Pons (tissue), 1 donor: ENCODE results near the gene TMA7.
A peak's percentile ranks its signal among the peaks of the same experiment; 100 is the strongest.
"Not testable (repeated sequence)": the region's sequence is repeated elsewhere in the genome, so short reads cannot be mapped to it uniquely, and the experiment has no call there.

Source experiments
- DNase-seq: peaks from one replicate; pipeline ENCODE4 v3.0.0-alpha.2; 2016; ENCODE audit warnings: low spot score

The TMA7 gene

DNA sequence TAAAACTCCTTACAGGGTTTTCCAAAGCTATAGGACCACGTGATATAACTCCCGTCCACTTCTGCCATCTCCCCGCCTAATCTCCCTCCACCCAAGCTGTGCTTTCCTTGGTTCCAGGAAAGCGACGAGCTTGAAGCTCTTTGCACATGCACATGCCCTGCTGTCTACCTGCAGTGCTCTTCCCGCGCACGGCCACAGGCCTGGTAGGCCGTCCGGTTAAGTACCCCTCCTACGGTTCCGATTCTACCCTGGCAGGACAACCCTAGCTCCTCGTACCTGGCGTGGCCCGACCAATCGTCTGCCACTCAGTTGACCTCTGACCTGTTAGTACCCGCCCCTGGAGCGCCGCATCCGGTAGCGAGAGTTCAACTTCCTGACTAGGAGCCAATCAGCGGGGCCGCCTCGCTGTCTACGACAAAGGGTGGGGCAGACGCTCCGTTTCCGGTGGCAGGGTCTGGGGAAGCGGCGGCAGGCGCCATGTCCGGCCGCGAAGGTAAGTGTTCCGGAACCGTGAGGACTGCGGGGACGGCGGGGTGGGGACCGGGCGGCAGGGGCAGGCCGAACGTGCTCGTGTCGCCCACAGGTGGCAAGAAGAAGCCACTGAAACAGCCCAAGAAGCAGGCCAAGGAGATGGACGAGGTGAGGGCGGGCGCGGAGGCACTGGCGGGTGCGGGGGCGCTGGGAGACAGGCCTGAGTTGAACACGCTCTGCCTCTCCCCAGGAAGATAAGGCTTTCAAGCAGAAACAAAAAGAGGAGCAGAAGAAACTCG is at the start of gene TMA7, which contains the start of gene CCDC51:
Gene TMA7 (plus strand): TSS at position 438 of the 770 bp plus-strand sequence. CDS start 40 bp downstream, at position 478.
Gene CCDC51 (minus strand): TSS at position 300 of the 770 bp plus-strand sequence. CDS start 4,991 bp downstream, outside the sequence.
- peak; percentile 98 for DNase-seq

DNA sequence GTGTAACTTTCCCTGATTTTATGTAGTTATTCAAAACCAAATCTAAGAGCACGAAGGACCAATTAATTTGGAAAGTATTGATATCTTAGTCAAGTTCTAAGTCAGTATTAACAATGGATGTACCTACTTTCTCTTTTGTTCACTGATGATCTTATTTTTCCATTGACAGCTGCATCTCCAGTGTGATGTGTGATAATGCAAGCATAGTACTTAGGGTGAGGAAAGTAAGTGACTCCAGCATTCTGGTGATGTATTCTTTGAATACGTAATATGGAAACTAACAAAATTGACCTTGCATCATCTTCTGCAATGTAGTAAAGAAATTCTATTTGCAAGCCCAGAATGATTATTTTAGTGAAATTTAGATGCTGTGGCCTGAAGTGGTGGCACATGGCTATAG is 45.7 kb upstream of the TMA7 start:
- DNase-seq, result no peak

DNA sequence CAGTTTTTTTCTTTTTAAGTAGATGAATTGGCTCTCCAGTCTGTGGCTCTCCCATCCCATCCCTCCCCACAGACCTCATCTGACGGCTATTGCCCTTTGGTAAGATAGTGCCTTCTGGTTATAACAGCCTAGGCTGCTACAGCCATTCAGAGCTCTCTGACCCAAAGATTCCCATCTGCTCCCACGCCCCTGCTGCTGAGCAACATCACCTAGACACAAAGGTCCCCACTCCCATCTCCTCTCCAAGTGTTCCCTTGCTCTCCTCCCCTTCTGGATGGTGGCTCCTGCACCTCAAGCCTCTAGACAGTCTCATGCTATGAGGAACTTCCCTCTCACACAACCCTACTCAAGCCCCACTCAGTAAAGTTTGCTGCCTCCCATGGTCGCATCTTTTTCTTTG is 44.3 kb upstream of the TMA7 start:
- no peak for DNase-seq

DNA sequence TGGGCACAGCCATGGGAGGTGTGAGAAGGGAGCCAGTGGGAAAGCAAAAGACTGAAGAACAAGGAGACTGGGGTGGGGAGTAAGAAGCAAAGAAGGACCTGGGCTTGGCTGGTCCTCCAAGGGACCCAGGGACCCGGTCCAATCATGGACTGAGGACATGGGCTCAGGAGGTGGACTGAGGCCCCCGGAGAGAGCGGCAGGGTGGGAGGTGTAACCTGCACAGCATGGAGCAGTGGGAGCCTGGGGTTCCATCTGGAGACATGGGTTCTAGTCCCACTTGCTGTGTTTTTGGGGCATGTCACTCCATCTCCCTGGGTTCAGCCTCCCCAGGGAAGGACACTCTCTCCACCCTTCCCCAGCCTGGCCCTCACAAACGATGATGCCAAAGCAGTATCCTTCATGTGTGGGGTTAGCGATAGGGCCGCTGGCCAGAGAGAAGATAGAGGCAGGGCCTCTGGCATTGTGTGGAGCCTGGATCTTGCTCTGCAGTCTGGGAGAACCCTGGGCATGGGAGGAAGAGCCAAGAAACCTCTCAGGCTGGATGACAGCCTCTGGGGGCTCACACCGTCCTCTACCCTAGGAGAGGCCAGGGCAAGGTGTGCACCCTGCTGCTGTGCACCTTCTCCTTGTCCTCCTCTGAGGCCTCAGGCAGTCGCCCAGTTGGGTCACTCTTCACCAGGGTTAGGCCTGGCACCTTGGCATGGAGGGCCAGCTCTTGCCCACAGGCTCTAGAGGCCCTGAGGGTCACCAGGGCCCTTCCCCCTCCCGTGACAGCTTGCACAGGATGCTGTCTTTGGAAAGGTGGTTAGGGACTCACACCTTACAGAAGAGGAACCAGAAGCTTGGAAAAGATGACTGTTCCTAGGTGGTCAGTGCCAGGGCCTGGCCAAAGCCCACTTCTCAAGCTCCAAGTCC is 42.0 kb upstream of the TMA7 start:
- DNase-seq, result no peak

DNA sequence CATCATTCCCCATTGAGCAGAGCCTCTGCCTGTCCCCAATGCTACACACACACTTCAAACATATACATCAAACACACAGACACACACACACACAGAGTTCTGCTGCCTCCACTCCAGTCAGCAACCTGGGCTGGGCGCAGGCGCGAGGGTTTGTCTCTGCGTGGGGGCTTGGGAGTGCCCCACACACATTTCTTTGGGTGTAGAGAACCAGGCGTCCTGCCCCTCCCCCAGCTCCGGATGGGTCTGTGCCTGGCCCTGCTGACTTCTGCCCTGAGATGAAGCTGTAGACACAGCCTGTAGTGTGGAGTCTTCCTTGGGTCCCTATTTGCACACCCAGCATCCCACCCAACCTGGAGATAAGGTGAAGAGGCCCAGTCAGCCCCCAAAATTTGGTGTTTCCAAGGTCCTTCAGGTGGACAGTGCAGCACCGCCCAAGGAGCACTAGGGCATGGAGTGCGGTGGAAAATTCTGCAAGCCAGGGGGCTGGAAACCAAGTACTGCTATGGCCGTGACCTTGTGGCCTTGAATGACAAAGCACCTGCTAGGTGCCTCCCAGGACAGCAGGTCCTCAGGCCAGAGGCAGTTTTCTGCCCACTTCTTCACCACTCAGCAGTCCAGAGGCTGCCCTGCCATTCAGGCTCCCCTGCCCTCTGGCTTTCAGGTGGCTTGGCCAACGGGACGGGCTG is 41.2 kb upstream of the TMA7 start:
- DNase-seq, result no peak

DNA sequence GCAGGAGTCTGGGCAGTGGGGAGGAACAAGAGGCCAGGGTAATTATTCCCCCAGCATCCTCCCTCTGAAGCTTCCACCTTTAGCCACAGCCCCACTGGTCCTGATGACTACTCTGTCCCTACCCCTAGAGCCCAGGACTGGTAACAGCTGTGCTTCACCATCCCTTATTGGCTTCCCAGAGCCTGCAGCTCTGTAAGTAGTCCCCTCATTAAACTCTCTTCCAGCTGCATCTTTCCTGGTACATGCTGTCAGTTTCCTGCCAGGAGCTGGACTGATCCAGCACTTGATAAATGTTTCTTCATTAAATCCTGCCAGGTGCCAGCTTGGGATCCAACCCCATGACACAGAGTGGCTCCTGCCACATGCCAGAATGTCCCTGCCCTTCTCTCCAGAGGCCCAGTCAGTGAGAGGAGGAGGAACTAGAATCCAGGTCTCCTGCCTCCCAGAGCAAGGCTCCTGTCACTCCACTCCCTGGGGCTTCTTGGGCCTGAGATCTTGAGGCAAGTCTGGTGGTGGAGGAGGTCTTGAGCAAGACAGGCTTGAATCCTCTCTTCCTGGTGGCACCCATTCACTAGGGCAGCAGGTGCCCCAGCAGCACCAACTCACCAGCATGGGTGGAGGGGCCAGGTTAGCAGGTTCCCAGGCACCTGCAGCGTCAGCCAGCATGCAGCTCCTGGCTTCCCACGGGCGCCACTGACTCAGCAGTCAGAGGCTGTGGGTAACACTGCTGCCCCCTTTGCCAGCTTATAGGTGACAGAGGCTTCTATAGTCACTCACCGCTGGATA is 40.5 kb upstream of the TMA7 start:
- DNase-seq, result no peak

DNA sequence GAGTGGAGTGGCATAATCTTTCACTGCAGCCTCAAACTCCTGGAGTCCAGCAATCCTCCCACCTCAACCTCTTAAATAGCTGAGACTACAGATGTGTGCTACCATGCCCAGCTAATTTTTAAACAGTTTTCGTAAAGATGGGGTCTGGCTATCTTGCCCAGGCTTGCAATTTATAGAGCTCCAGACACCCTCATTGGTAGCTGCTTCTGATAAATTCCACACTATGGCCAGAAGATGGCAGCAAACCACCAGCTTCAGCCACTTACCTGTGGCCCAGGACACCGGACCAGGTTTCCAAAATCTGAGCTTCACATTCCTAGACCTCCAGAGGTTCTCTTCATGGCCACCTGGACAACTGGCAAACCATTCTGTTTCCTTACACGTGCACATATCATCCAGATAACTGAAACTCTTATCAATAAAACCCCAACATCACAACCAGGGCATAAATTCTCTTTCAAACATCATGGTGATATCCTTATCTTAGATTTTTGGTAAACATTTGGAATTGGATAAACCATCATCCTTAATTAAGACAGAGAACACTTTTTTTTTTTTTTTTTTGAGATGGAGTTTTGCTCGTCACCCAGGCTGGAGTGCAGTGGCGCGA is 39.1 kb upstream of the TMA7 start:
- peak; percentile 80 for DNase-seq

DNA sequence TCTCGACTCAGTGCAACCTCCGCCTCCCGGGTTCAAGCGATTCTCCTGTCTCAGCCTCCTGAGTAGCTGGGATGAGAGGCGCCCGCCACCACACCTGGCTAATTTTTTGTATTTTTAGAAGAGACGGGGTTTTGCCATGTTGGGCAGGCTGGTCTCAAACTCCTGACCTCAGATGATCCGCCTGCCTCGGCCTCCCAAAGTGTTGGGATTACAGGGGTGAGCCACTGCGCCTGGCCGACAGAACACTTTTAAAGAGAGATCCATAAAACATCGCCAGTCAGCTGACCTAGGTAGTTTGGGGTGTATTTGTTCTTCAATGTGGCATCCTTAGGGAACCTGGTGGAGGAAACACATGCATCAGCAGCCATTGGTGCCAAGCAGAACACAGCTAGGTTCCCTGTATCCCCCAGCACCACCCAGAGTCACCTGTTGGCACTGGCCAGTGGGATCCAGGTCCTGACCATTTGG is 38.6 kb upstream of the TMA7 start:
- DNase-seq, result not testable (repeated sequence)

DNA sequence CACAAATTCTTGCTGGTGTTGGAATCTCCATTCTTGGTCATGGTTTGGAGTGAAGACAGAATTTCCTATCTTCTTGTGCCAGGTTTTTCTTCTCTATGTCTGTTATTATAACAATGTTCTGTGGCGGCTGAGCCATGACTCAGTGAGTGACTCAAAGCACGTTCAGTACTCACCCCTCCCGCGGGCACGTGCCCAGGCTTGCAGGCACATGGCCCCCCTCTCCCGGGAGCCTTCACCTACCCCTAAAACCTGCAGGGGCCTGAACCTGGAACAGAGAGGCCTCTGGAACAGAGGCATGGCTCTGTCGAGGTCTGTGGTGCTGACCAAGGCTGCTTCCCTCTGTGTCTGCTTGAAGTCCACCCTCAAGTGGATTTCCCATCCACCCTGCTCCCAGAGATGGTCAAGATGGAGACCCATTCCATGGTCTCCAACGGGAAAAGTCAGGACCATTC is 37.8 kb upstream of the TMA7 start:
- DNase-seq, result no peak

DNA sequence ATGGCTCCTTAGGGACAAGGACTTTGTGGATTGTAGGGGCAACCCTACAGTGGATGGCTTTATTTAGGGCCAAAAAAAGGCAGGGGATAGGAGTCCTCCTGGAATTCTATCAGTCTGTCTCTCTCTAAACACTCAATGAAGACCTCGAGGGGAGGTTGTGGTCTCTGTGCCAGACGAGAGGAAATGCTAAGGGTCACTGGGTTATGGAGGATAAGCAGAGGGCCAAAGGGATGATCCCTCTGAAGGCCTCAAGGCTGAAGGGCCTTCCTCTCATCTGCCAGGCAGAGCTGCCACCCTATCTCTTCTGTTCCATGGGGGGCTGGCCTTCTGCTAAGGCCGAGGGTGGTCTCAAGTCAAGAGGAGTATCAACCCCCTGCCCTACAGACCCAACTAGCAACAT is 37.1 kb upstream of the TMA7 start:
- no peak for DNase-seq

DNA sequence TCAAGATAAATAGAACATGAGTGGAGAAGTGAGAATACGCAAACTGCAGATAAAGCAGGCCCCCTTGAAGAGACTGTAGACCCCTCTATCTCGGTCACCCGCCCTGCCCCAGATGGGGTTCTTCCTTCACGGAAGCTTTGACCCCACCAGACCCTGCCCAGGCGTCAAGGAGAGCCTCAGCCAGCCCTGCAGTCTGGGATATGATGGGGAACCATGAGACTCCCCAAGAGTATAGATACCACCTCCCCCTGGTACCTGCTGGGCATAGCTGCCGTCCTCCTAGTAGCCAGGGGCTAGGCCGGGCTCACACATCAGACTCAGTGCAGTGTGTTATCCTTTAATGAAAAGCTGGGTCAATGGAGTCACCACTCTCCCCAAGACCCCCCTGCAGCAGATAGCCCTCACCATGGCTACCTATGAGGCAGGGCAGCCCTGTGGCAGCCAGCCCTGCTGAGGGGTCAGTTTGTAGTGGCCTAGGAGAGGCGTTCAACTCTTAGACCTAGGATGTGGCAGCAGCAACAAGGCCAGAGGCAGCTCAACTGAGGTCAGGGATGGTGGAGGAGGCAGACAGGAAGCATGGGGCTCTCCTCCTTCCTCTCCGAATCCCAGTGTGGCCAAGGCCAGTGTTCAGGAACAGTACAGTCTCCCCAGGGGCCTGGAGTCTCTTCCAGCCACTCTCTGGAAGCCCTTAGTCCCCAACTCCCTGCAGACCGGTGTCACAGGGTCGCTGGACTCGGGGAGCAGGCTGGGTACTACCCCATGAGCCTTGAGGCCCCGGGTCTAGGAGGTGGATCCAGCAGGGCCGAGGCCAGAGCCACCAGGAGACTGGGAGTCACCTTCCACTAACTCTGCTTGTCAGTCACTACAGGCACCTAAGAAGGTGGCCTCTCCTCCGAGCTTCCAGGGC is 36.3 kb upstream of the TMA7 start:
- DNase-seq, result no peak

DNA sequence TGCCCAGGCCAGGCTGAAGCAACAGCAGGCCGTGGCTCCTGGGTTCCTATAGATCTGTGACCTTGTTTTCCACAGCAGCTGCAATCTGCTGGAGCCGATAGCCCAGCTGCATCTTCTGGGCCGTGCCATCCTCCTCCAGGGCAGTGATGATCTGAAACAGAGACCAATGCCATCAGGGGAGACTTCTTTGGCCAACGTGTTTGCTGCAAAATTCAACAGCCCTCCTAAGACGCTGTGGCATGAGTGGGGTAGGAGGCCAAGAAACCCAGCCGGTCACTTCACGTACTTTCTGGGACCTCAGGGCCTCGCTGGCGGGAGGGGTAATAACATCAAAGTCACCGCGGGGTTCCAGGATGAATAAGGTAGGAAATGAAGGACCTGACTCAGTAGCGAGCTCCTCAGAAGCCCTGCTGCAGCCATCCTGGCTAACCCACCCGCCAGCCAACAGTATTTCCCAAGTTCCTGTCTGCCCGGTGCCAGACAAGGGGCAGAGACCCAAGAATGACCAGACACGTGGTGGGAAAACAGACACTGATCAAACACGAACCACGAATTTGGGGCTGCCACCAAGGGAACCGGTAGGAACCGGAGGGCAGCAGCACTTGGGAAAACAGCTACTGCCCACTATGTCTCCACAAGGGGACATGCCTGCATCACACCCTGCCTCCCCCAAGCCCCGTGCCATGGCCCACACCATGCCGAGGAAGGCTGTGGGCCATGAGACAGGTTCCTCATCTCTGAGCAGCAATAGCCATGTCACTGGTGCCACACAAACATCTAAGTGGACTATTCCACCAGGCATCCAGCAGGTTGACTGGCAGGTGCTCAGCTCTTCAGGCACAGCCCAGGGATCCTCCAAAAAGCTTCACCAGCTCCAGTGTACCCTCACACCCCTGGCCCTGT is 35.4 kb upstream of the TMA7 start:
- no peak for DNase-seq

DNA sequence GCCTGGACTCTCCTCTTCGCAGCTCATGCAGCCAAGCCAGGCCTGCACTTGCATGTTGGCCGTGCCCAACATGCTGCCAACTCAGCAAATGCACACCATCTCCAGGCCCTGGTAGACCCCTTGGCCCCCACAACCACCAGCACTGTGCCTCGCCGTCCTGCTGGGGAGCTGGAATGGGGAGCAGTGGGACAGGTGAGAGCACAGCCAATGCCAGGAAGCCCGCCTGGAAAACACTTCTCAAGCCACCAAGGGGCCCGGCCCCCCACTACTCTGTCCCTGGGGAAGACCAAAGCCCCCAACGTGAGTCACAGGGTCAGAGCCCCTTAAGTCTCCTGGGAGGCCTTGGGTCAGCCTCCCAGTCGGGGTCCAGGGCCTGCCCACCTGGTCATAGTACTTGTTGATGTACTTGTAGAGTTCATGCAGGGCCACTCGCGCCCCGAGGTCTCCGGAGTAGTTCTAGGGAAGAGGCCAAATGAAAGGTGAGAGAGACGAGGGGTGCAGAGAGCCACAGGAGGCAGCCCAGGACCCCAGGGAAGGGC is 34.6 kb upstream of the TMA7 start:
- DNase-seq, result no peak

DNA sequence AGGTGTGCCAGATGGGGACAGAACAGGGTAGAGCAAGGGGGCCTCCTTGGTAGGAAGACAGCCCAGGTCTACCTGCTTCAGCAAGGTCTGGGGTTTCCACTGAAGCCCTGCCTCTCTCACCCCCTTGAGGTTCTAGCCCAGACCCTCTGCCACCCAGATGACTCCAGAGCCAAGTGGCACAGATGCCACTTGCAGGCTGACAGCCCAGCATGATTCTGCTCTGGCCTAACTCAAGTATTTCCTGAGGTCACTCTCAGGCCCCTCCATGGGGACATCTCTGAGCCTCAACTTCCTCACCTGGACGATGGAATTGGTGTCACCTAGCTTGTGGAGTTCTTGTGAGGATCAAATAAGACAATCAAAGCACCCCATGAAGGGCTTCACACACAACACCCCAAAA is 34.1 kb upstream of the TMA7 start:
- no peak for DNase-seq

DNA sequence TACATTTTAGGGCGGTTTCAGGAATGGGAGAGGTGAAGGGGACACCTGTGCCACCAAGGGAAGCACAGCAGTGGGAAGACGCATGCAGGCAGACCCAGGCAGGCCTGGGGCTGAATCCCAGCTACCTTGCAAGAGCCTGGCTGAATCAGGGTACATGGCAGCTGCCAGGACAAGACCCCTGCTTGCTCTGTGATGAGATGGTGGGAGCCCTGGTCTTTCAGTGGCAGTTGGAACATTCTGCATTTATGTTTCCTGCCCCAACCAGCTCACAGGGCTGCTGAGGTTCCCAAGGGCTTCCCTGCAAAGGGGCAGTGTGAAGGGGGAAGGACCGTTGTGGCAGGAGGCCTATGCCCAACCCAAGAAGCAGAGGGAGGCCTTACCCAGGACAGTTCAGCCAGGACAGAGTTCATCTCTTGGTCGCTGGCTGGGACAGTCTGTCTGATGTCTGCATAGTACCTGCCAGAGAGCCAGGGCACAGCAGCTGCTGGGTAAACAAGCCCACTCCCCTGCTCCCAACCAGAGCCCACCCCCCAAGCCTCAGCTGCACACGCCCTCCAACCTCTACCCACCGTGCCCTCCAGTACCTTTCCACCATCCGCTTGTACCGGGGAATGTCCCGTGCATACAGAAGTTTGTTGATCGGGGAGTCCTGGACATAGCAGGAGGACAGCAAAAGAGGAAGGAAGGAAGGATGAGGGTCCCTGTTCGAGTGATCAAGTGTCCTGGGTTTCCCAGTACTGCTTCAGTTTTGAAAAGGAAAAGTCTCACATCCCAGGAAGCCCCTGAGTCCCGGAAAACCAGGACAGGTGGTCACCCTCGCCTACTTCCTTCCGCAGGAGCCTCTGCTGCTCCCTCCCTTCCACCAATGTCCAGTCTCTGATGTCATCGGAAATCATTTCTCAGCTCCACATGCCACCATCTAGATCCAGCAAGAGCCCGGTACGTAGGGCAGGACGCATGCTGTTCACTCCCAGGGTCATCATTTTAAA is 33.3 kb upstream of the TMA7 start:
- no peak for DNase-seq

DNA sequence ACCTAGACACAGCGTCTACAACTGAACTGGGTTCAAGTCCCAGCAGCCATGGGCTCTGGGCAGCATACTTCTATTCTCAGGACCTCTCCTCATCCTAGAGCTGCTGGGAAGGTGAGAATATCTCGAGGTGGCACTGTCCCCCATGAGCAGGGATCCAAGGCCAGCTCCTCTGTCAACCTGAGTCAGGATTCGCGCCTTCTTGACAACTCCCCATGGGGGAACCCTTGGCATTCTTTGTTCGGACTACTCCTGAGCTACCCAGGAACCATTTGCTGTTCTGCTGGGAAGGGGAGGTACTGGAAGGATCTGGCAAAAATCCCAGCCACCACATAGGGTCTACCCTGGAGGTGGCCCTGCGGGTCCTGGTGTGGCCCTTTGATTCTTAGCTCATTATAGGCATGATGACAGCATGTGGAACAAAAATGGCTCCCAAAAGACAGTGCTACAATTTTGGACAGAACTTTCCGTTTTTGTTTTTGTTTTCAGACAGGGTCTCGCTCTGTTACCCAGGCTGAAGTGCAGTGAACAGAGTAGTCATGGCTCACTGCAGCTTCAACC is 32.4 kb upstream of the TMA7 start:
- no peak for DNase-seq

DNA sequence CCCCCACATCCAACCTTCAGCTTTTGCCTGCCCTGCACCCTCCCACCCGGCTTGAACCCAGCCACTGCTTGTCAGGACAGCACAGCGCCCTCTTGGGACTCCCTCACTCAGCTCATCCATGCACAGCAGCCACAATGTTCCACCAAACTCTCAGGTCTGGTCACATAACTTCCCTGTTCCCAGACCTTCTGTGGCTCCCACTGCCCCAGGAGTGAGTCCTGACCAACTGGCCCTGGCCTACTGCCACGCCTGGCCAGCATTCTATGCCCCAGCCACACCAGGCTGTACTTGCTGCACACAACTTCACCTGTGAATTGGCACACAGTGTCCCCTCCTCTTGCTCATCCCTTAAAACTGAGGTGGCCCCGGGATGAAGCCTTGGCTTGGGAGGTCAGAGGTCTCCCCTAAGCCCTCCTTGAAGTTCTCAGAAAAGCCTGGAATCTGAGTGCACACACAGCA is 31.2 kb upstream of the TMA7 start:
- DNase-seq, result no peak
